ENCODE measurements around the gene MTFMT. TPM values are rescaled to one million over a fixed set of nuclear protein-coding genes. Genes with fewer than 3 reads are reported as not detected.

MTFMT gene
- 10 to 100 TPM in 3 of 4 donors, 1 to 10 TPM in 1; 9.8 to 40.5 (median 31.0) TPM for total RNA-seq

- in situ Hi-C loops (cut with MboI; ENCODE audit: low pct_ligation_motif_present in 1 of 4, low pct_unique_long_range_greater_than_20kb in 1 of 4, low sequenced_read_pairs in 3 of 4) = loop anchor here in 3 of 4 donors (25.0 kb wide), 1 partner anchor 258 kb away; the partner anchor contains the start of genes PARP16 (in 3 of the 3) and RNU5A-1 (in 3 of the 3)
- DNase-seq = peak; percentile 95
- WGBS, 2 donors (ENCODE audit: low coverage in 1 of 2) = 1% methylated on average over 53 of the region's 73 CpGs; no CpG with 5 or more reads in 1 of the 2 donors
Observed at GRCh38 chr15:65028921-65029735, at the start of gene MTFMT. TSS of gene MTFMT (minus strand) at chr15:65029639. CDS start at chr15:65029613, 26 bp downstream.

GRCh38 chr15:65077981-65078352, 48.5 kb upstream of the MTFMT start:
- no peaks in the 10 kb centered on the region for H3K27me3 ChIP-seq
- H3K27ac ChIP-seq = peak overlapping the region in 1 of 4 donors; percentile 27
- no peaks in the 10 kb centered on the region for H3K9me3 ChIP-seq
- 6% methylated on average over 17 of the region's 24 CpGs; no CpG with 5 or more reads in 1 of the 2 donors for WGBS, 2 donors (ENCODE audit: low coverage in 1 of 2)
- intact Hi-C loops (cut with DNase I; ENCODE audit: low total_unique reads) (loop anchor here (1.0 kb wide), 1 partner anchor 24 kb away; no protein-coding TSS in a partner anchor), in situ Hi-C loops (cut with MboI; ENCODE audit: low pct_ligation_motif_present in 1 of 4, low pct_unique_long_range_greater_than_20kb in 1 of 4, low sequenced_read_pairs in 3 of 4) (no loop called here)
- peak; percentile 89 for DNase-seq
- H3K36me3 ChIP-seq = no peaks in the 10 kb centered on the region
- TF ChIP-seq POLR2A (IDR thresholded peaks at IDR 0.05) (no peak), POLR2AphosphoS5 (IDR thresholded peaks at IDR 0.05) (no peak), CTCF (IDR thresholded peaks at IDR 0.05) (peak; percentile 56 to 83 (median 70)), EP300 (IDR thresholded peaks at IDR 0.05; ENCODE audit: low read depth) (no peak)
- no peak overlapping the region for H3K4me3 ChIP-seq
- H3K4me1 ChIP-seq = peaks cover 8 to 27% (median 22%) of the 10 kb centered on the region in 4 donors

More at GRCh38 chr15:65028921-65029735, at the start of gene MTFMT:
- Histone ChIP-seq H3K27ac (peak within 1 kb of the TSS; percentile 85 to 91 (median 89)), H3K4me3 (peak within 1 kb of the TSS; percentile 62 to 98 (median 91)), H3K36me3 (peaks cover 0 to 14% (median 7%) of the 10 kb centered on the region in 4 donors), H3K27me3 (no peaks in the 10 kb centered on the region), H3K9me3 (no peaks in the 10 kb centered on the region), H3K4me1 (peaks cover 11 to 26% (median 17%) of the 10 kb centered on the region in 4 donors)
- intact Hi-C loops (cut with DNase I; ENCODE audit: low total_unique reads) = no loop called here
- TF ChIP-seq CTCF (IDR thresholded peaks at IDR 0.05) (no peak), POLR2AphosphoS5 (IDR thresholded peaks at IDR 0.05) (peak; percentile 98 to 100 (median 98)), POLR2A (IDR thresholded peaks at IDR 0.05) (peak; percentile 92), EP300 (IDR thresholded peaks at IDR 0.05; ENCODE audit: low read depth) (no peak)

GRCh38 chr15:65077291-65077980, 48.0 kb upstream of the MTFMT start:
- in situ Hi-C loops (cut with MboI; ENCODE audit: low pct_ligation_motif_present in 1 of 4, low pct_unique_long_range_greater_than_20kb in 1 of 4, low sequenced_read_pairs in 3 of 4) (no loop called here), intact Hi-C loops (cut with DNase I; ENCODE audit: low total_unique reads) (no loop called here)
- TF ChIP-seq CTCF (IDR thresholded peaks at IDR 0.05) (no peak), POLR2A (IDR thresholded peaks at IDR 0.05) (no peak), EP300 (IDR thresholded peaks at IDR 0.05; ENCODE audit: low read depth) (no peak), POLR2AphosphoS5 (IDR thresholded peaks at IDR 0.05) (no peak)
- Histone ChIP-seq H3K4me3 (no peak overlapping the region), H3K4me1 (peaks cover 5 to 22% (median 17%) of the 10 kb centered on the region in 4 donors), H3K9me3 (no peaks in the 10 kb centered on the region), H3K27ac (no peak overlapping the region), H3K27me3 (no peaks in the 10 kb centered on the region), H3K36me3 (no peaks in the 10 kb centered on the region)
- DNase-seq = no peak
- 75% methylated on average over 61 of the region's 85 CpGs; no CpG with 5 or more reads in 1 of the 2 donors for WGBS, 2 donors (ENCODE audit: low coverage in 1 of 2)
